IMR-90 (cell line): ENCODE data around the gene NF1. TPM values are rescaled to one million over a fixed set of nuclear protein-coding genes. Genes with fewer than 3 reads are reported as not detected.

Experiments used
- ATAC-seq: fragments of 200-7000 bp; cut with Tn5 transposase; 2 replicates; pipeline ENCODE4 v1.9.1; 2020; ENCODE audit warnings: low read depth, mild to moderate bottlenecking, moderate library complexity
- BruUV-seq: library from RNA; stranded (reverse); fragments of 400-500 nt; replicated peaks from 2 replicates; lab custom pipeline; 2021; lab: Mats Ljungman, UMichigan
- CTCF ChIA-PET: fragments of 300-600 bp; formaldehyde crosslinking; extraction: SDS; loops from one replicate; lab custom pipeline; 2021; ENCODE audit warnings: antibody characterized with exemption; lab: Yijun Ruan, JAX
- POLR2A ChIA-PET: fragments of 300-600 bp; sonication (Branson Sonifier 250); formaldehyde crosslinking; loops from one replicate; lab custom pipeline; 2022; ENCODE audit warnings: antibody characterized with exemption; ENCODE audit not compliant: unreplicated experiment; lab: Charles Lee
- DNase-seq: peaks from one replicate; pipeline ENCODE4 v3.0.0; 2013
- H2AFZ ChIP-seq: replicated peaks from 2 replicates; pipeline ENCODE3; 2013; ENCODE audit warnings: low read length, mild to moderate bottlenecking; ENCODE audit not compliant: poor library complexity
- H2AK5ac ChIP-seq: 2 replicates; pipeline ENCODE4 v1.6.1; 2013; ENCODE audit warnings: low read depth, low read length, inconsistent platforms
- H2AK9ac ChIP-seq: replicated peaks from 2 replicates; pipeline ENCODE3; 2013; ENCODE audit warnings: mild to moderate bottlenecking, low read depth, low read length, moderate library complexity; ENCODE audit not compliant: poor library complexity
- H2BK120ac ChIP-seq: 2 replicates; pipeline ENCODE4 v1.6.1; 2013; ENCODE audit warnings: low read depth, low read length, inconsistent platforms
- H2BK15ac ChIP-seq: 3 replicates; pipeline ENCODE4 v1.6.1; 2013; ENCODE audit warnings: low read depth, low read length, inconsistent platforms
- H2BK20ac ChIP-seq: 2 replicates; pipeline ENCODE4 v1.6.1; 2013; ENCODE audit warnings: low read depth, mild to moderate bottlenecking, inconsistent platforms, low read length, moderate library complexity
- H2BK5ac ChIP-seq: 2 replicates; pipeline ENCODE4 v1.6.1; 2013; ENCODE audit warnings: mild to moderate bottlenecking, low read depth, low read length, inconsistent platforms; ENCODE audit not compliant: poor library complexity, severe bottlenecking
- H3K14ac ChIP-seq: replicated peaks from 2 replicates; pipeline ENCODE4 v1.6.1; 2013; ENCODE audit warnings: low read depth, low read length, inconsistent platforms
- H3K18ac ChIP-seq: 2 replicates; pipeline ENCODE4 v1.6.1; 2013; ENCODE audit warnings: low read depth, low read length, control low read depth
- H3K23ac ChIP-seq: 2 replicates; pipeline ENCODE4 v1.6.1; 2013; ENCODE audit warnings: low read depth, low read length, inconsistent platforms
- H3K27ac ChIP-seq: 2 replicates; pipeline ENCODE4 v1.5.1; 2013; ENCODE audit warnings: mild to moderate bottlenecking, control low read depth, low read length; ENCODE audit not compliant: insufficient read depth
- H3K27me3 ChIP-seq: 2 replicates; pipeline ENCODE4 v1.6.1; 2013; ENCODE audit warnings: low read length; ENCODE audit not compliant: control insufficient read depth, insufficient read depth
- H3K36me3 ChIP-seq: 2 replicates; pipeline ENCODE4 v1.6.1; 2013; ENCODE audit warnings: low read length, mixed read lengths; ENCODE audit not compliant: control insufficient read depth, insufficient read depth
- H3K4ac ChIP-seq: 2 replicates; pipeline ENCODE4 v1.6.1; 2013; ENCODE audit warnings: low read depth, low read length, inconsistent platforms
- H3K4me1 ChIP-seq: 2 replicates; pipeline ENCODE4 v1.6.1; 2013; ENCODE audit warnings: low read length, mixed read lengths; ENCODE audit not compliant: control insufficient read depth, insufficient read depth
- H3K4me2 ChIP-seq: 2 replicates; pipeline ENCODE4 v1.6.1; 2013; ENCODE audit warnings: low read depth, mild to moderate bottlenecking, control low read depth, low read length, moderate library complexity
- H3K4me3 ChIP-seq: 2 replicates; pipeline ENCODE4 v1.5.1; 2013; ENCODE audit warnings: low read depth, mild to moderate bottlenecking, control low read depth, low read length, moderate library complexity; ENCODE audit not compliant: insufficient read depth
- H3K56ac ChIP-seq: 2 replicates; pipeline ENCODE4 v1.6.1; 2013; ENCODE audit warnings: low read length, inconsistent platforms; ENCODE audit not compliant: insufficient read depth; ENCODE audit errors: extremely low read depth
- H3K79me1 ChIP-seq, 2 experiments: 2 replicates each; pipeline ENCODE4 v1.6.1; 2013; ENCODE audit warnings: low read length in 2 of 2, inconsistent platforms in 1 of 2, low read depth in 1 of 2
- H3K9ac ChIP-seq: 2 replicates; pipeline ENCODE4 v1.6.1; 2013; ENCODE audit warnings: low read depth, low read length, control low read depth
- H3K9me1 ChIP-seq: 2 replicates; pipeline ENCODE4 v1.6.1; 2013; ENCODE audit warnings: low read length, inconsistent platforms; ENCODE audit not compliant: insufficient read depth
- H3K9me3 ChIP-seq: 2 replicates; pipeline ENCODE4 v1.6.1; 2013; ENCODE audit warnings: low read length; ENCODE audit not compliant: control insufficient read depth, insufficient read depth
- H4K20me1 ChIP-seq: 2 replicates; pipeline ENCODE4 v1.6.1; 2013; ENCODE audit warnings: low read length, inconsistent platforms; ENCODE audit not compliant: insufficient read depth
- H4K5ac ChIP-seq: 2 replicates; pipeline ENCODE4 v1.6.1; 2013; ENCODE audit warnings: mild to moderate bottlenecking, low read depth, low read length, control low read depth
- H4K8ac ChIP-seq, 2 experiments: 2 replicates each; pipeline ENCODE4 v1.6.1; 2013; ENCODE audit warnings: low read depth in 2 of 2, low read length in 2 of 2, control low read depth in 1 of 2, inconsistent platforms in 1 of 2
- H4K91ac ChIP-seq: 2 replicates; pipeline ENCODE4 v1.6.1; 2013; ENCODE audit warnings: low read depth, low read length, inconsistent platforms; ENCODE audit not compliant: insufficient read depth
- CEBPB ChIP-seq: IDR thresholded peaks from 2 replicates; pipeline ENCODE4 v1.6.1; 2012; ENCODE audit warnings: low read depth, low read length, improper control_type of control experiment
- CTCF ChIP-seq: conservative IDR thresholded peaks from 2 replicates; pipeline ENCODE4 v1.5.1; 2012; ENCODE audit warnings: mild to moderate bottlenecking, low read depth, low read length, improper control_type of control experiment
- ELK1 ChIP-seq: fragments of 150-350 bp; IDR thresholded peaks from 2 replicates; pipeline ENCODE4 v1.6.1; 2016; ENCODE audit warnings: low read depth, mild to moderate bottlenecking, low read length, moderate library complexity, borderline replicate concordance
- FOS ChIP-seq: fragments of 150-350 bp; IDR thresholded peaks from 2 replicates; pipeline ENCODE4 v1.6.1; 2016; ENCODE audit warnings: low read depth, low read length
- MXI1 ChIP-seq: IDR thresholded peaks from 2 replicates; pipeline ENCODE4 v1.6.1; 2012; ENCODE audit warnings: low read depth, mild to moderate bottlenecking, low read length, moderate library complexity, borderline replicate concordance
- POLR2A ChIP-seq: IDR thresholded peaks from 2 replicates; pipeline ENCODE4 v1.6.1; 2012; ENCODE audit warnings: mild to moderate bottlenecking, low read depth, low read length
- RFX5 ChIP-seq: IDR thresholded peaks from 2 replicates; pipeline ENCODE4 v1.8.0; 2012; ENCODE audit warnings: low read depth, mild to moderate bottlenecking, low read length, moderate library complexity
- SMC3 ChIP-seq: fragments of 150-350 bp; IDR thresholded peaks from 2 replicates; pipeline ENCODE4 v1.6.1; 2016; ENCODE audit warnings: low read depth, mild to moderate bottlenecking, antibody characterized with exemption, low read length, moderate library complexity
- WGBS, 2 experiments: methylation state at CpG; one replicate each; pipeline versions ENCODE4 v1.1.5 to v1.1.7; 2013; ENCODE audit warnings: missing lambda C conversion rate in 2 of 2; ENCODE audit not compliant: insufficient read length in 1 of 2; ENCODE audit errors: extremely low coverage in 2 of 2; 5-methylcytosine and 5-hydroxymethylcytosine counted together
- dilution Hi-C: fragments of 300-500 bp; cut with HindIII; formaldehyde crosslinking; loops from one replicate; pipeline ENCODE4 v1.14.3; 2018; ENCODE audit warnings: low sequenced_read_pairs; ENCODE audit not compliant: unreplicated experiment
- in situ Hi-C: fragments of 300-500 bp; cut with MboI; formaldehyde crosslinking; loops from 3 replicates; pipeline ENCODE4 v1.14.3; 2019; ENCODE audit warnings: low sequenced_read_pairs, inconsistent platforms, mixed read lengths
- intact Hi-C: fragments of 100-400 bp; cut with micrococcal nuclease; formaldehyde crosslinking; loops from 2 replicates; pipeline ENCODE4 v1.10.0; 2022
- polyA plus RNA-seq, 3 experiments: library from polyadenylated mRNA; depleted of rRNA; stranded (reverse); fragments of >200 nt; gene quantifications; 2 replicates each; pipeline ENCODE4 v1.2.3, GENCODE V29; 2012; ENCODE audit warnings: low replicate concordance in 1 of 3
- total RNA-seq: library from RNA; depleted of rRNA; stranded (reverse); fragments of >200 nt; gene quantifications from 2 replicates; pipeline ENCODE4 v1.2.3, GENCODE V29; 2012

The NF1 gene
- total and polyA plus RNA-seq, 2 of the 4 experiments (the other 2 are of a cell fraction) = 17.9 to 48.6 TPM

GRCh38 chr17:31311526-31311925, 216.7 kb downstream of the NF1 start:
- Histone ChIP-seq H2BK5ac (no peak overlapping the region), H3K18ac (no peak overlapping the region), H2AFZ (no peak overlapping the region), H3K4me3 (no peak overlapping the region), H3K9ac (no peak overlapping the region), H3K23ac (no peak overlapping the region; the same call in 1 of the 2 replicates), H2AK9ac (no peak overlapping the region), H4K5ac (no peak overlapping the region), H3K56ac (no peak overlapping the region), H2AK5ac (no peak overlapping the region), H3K4me2 (no peak overlapping the region), H2BK120ac (no peak overlapping the region), H3K4me1 (peaks cover 2% of the 10 kb centered on the region; the same call in 1 of the 2 replicates), H3K9me3 (no peaks in the 10 kb centered on the region), H3K27ac (no peak overlapping the region), H3K36me3 (no peaks in the 10 kb centered on the region; the same call in 1 of the 2 replicates), H2BK15ac (no peak overlapping the region), H3K4ac (no peak overlapping the region), H4K91ac (no peak overlapping the region), H4K8ac (no peak overlapping the region), H4K20me1 (no peaks in the 10 kb centered on the region; the same call in 1 of the 2 replicates), H3K14ac (no peak overlapping the region), H2BK20ac (no peak overlapping the region), H3K9me1 (no peaks in the 10 kb centered on the region; the same call in none of the 2 replicates), H3K27me3 (no peaks in the 10 kb centered on the region), H3K79me1 (peaks cover 11 to 40% of the 10 kb centered on the region in 2 experiments; a peak in 3 of 4 replicates)
- ChIA-PET POLR2A (interaction anchor here (0.6 kb wide), 1 partner anchor 12 kb away, joined by 4 read pairs; no protein-coding TSS in a partner anchor), CTCF (no interaction called here)
- WGBS, 2 experiments = no CpG with 5 or more reads among the region's 3 CpGs
- intact Hi-C loops (no loop called here), in situ Hi-C loops (no loop called here), dilution Hi-C loops (no loop called here)
- DNase-seq (no peak), ATAC-seq (no peak)
- no TSS peak for BruUV-seq
- TF ChIP-seq CTCF (no peak), SMC3 (no peak), POLR2A (no peak), FOS (no peak), ELK1 (no peak), CEBPB (no peak), MXI1 (no peak), RFX5 (no peak)
